T-cell (primary cell): ENCODE measurements around the gene CYB5A. TPM values are rescaled to one million over a fixed set of nuclear protein-coding genes. Genes with fewer than 3 reads are reported as not detected.

Experiments
- ATAC-seq, 4 experiments: fragments of 200-7000 bp in 3 of 4; fragments of 150-1000 bp in 1 of 4; cut with Tn5 transposase; replicated peaks in 1 of 4; 1 replicate in 3 of 4; 2 replicates in 1 of 4; pipeline ENCODE4 v1.10.0; 2021; ENCODE audit warnings: moderate library complexity in 3 of 4, mild to moderate bottlenecking in 2 of 4, moderate number of reproducible peaks in 1 of 4
- CTCF ChIA-PET, 2 donors: fragments of 300-600 bp; sonication (Branson Sonifier 250); formaldehyde crosslinking; loops; one replicate each; lab custom pipeline; 2022; ENCODE audit warnings: antibody characterized with exemption in 2 of 2; lab: Charles Lee
- POLR2A ChIA-PET, 2 donors: fragments of 300-600 bp; sonication (Branson Sonifier 250); formaldehyde crosslinking; loops; one replicate each; lab custom pipeline; 2022; ENCODE audit warnings: antibody characterized with exemption in 2 of 2; lab: Charles Lee
- DNase-seq, 35 experiments: peaks; one replicate each; pipeline versions ENCODE4 v3.0.0 to v3.0.0-alpha.2; 2013 to 2023
- H3K27ac ChIP-seq: one replicate; pipeline ENCODE4 v1.5.1; 2013; ENCODE audit warnings: low read length
- H3K27me3 ChIP-seq, 2 experiments: replicated peaks in 1 of 2; 1 replicate in 1 of 2; 2 replicates in 1 of 2; pipeline versions ENCODE4 v1.6.1 to v1.7.0; 2013; ENCODE audit warnings: low read length in 1 of 2, mixed read lengths in 1 of 2; ENCODE audit not compliant: control insufficient read depth in 2 of 2, insufficient read depth in 2 of 2; ENCODE audit errors: extremely low read depth in 1 of 2
- H3K36me3 ChIP-seq, 2 donors: 1 replicate in 1 of 2; 2 replicates in 1 of 2; pipeline versions ENCODE4 v1.6.1 to v1.7.0; 2013; ENCODE audit warnings: low read length in 1 of 2; ENCODE audit not compliant: control insufficient read depth in 2 of 2, insufficient read depth in 1 of 2; ENCODE audit errors: extremely low read depth in 1 of 2
- H3K4me1 ChIP-seq, 2 experiments: 1 replicate in 1 of 2; 2 replicates in 1 of 2; pipeline versions ENCODE4 v1.6.1 to v1.7.0; 2013; ENCODE audit warnings: low read length in 2 of 2, mixed read lengths in 1 of 2; ENCODE audit not compliant: insufficient read depth in 2 of 2, control insufficient read depth in 1 of 2; ENCODE audit errors: extremely low read depth in 1 of 2
- H3K4me3 ChIP-seq, 2 donors: 1 replicate in 1 of 2; 2 replicates in 1 of 2; pipeline versions ENCODE4 v1.5.1 to v1.7.0; 2013; ENCODE audit warnings: mild to moderate bottlenecking in 2 of 2, low read length in 1 of 2, moderate library complexity in 1 of 2; ENCODE audit not compliant: control insufficient read depth in 1 of 2; ENCODE audit errors: extremely low read depth in 1 of 2
- H3K9me3 ChIP-seq: 2 replicates; pipeline ENCODE4 v1.7.0; 2013
- H3K27ac Mint-ChIP-seq, 2 donors: one replicate each; pipeline ENCODE4 v1.8.0; 2020 to 2021; ENCODE audit warnings: mild to moderate bottlenecking in 2 of 2, mixed read lengths in 2 of 2
- H3K27me3 Mint-ChIP-seq, 2 donors: one replicate each; pipeline ENCODE4 v1.8.0; 2021 to 2022; ENCODE audit warnings: mixed read lengths in 2 of 2
- H3K36me3 Mint-ChIP-seq: one replicate; pipeline ENCODE4 v1.8.0; 2021; ENCODE audit warnings: mixed read lengths
- H3K4me1 Mint-ChIP-seq, 3 donors: one replicate each; pipeline ENCODE4 v1.8.0; 2020 to 2022; ENCODE audit warnings: mixed read lengths in 3 of 3, mild to moderate bottlenecking in 1 of 3
- H3K4me3 Mint-ChIP-seq, 3 donors: one replicate each; pipeline ENCODE4 v1.8.0; 2020 to 2022; ENCODE audit warnings: mild to moderate bottlenecking in 3 of 3, mixed read lengths in 3 of 3, moderate library complexity in 3 of 3
- H3K9me3 Mint-ChIP-seq, 3 donors: one replicate each; pipeline ENCODE4 v1.8.0; 2020 to 2022; ENCODE audit warnings: mixed read lengths in 3 of 3
- WGBS: methylation state at CpG from one replicate; pipeline ENCODE4 v1.1.5; 2013; ENCODE audit warnings: missing lambda C conversion rate; ENCODE audit not compliant: insufficient coverage; 5-methylcytosine and 5-hydroxymethylcytosine counted together
- total RNA-seq, 35 experiments: library from RNA in 6 of 35; stranded (reverse) in 6 of 35; fragments of 120-200 nt in 1 of 35; gene quantifications; one replicate each; pipeline versions ENCODE4 v1.2.1 to v1.2.4 and lab custom pipeline; 2013 to 2026

CYB5A gene
- total RNA-seq, 5 donors from 2014 or later (not counting 1 experiment from before 2014, with no cell fraction given) = 14.4 to 28.8 (median 25.1) TPM

DNA sequence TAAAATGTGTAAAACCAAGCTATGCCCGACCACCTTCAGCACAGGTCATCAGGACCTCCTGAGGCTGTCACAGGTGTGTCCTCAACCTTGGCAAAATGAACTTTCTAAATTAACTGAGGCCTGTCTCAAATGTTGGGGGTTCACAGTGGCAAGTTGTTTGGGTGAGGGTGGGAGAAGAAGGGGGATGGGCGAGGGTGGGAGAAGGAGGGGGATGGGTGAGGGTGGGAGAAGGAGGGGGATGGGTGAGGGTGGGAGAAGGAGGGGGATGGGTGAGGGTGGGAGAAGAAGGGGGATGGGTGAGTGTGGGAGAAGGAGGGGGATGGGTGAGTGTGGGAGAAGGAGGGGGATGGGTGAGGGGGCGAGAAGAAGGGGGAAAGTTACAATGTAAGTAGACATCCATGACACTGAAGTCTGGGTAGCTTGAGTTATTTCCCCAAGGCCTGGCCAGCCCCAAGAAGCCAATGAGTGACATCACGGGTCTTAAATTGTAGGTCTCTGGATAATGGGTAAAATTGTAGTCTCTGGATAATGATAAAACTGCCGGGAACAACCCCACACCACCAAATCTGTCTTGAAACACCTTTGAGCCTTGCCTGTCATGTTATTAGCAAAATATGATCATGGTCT, 87.1 kb downstream of the CYB5A start:
- Mint-ChIP-seq H3K27me3 (peaks cover 0 to 5% of the 10 kb centered on the region in 2 donors), H3K4me1 (no peaks in the 10 kb centered on the region), H3K27ac (no peak overlapping the region), H3K9me3 (no peaks in the 10 kb centered on the region), H3K36me3 (no peaks in the 10 kb centered on the region), H3K4me3 (no peak overlapping the region)
- ATAC-seq (no peak), DNase-seq (peak in 4 of 35 experiments; percentile 5 to 24 (median 12))
- POLR2A ChIA-PET = no interaction called here
- H3K27me3 ChIP-seq = peaks cover 0 to 6% of the 10 kb centered on the region in 2 experiments
- H3K4me3 ChIP-seq = no peak overlapping the region
- no peaks in the 10 kb centered on the region for H3K36me3 ChIP-seq
- no peaks in the 10 kb centered on the region for H3K9me3 ChIP-seq
- 72% methylated on average over 2 of the region's 5 CpGs for WGBS
- CTCF ChIA-PET = interaction anchor here in 1 of 2 donors (1.2 kb wide), 1 partner anchor 138 kb away, joined by 3 read pairs; no protein-coding TSS in a partner anchor
- no peaks in the 10 kb centered on the region for H3K4me1 ChIP-seq
- no peak overlapping the region for H3K27ac ChIP-seq

DNA sequence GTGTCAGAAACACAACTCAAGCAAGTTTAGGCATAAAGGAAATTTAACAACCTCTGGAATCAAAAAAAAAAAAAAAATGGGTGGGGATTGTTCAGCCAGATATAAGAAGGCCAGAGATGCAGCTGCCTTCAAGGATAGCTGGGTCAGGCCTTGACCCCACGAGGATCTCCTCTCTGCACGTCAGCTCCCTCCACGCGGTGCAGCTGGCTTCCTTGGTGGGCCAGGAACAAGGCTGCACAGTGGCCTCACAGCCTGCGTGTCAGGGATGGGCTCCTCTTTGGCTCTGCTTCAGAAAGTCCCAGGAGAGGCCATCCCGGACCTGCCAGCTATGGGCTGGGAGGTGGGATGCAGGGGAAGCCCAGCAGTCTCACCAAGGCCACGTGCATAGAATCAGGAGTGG, 88.0 kb downstream of the CYB5A start:
- no peak overlapping the region for H3K4me3 Mint-ChIP-seq
- no peaks in the 10 kb centered on the region for H3K9me3 Mint-ChIP-seq
- H3K27me3 Mint-ChIP-seq = no peaks in the 10 kb centered on the region
- H3K4me1 ChIP-seq = no peaks in the 10 kb centered on the region
- 79% methylated on average over 7 of the region's 7 CpGs for WGBS
- DNase-seq = no peak
- no peaks in the 10 kb centered on the region for H3K4me1 Mint-ChIP-seq
- no peaks in the 10 kb centered on the region for H3K36me3 ChIP-seq
- POLR2A ChIA-PET = no interaction called here
- H3K9me3 ChIP-seq = no peaks in the 10 kb centered on the region
- CTCF ChIA-PET = interaction anchor here in 1 of 2 donors (1.2 kb wide), 1 partner anchor 138 kb away, joined by 3 read pairs; no protein-coding TSS in a partner anchor
- no peak overlapping the region for H3K27ac Mint-ChIP-seq
- H3K4me3 ChIP-seq = no peak overlapping the region
- H3K27me3 ChIP-seq = peaks cover 0 to 7% of the 10 kb centered on the region in 2 experiments
- no peaks in the 10 kb centered on the region for H3K36me3 Mint-ChIP-seq
- no peak for ATAC-seq
- no peak overlapping the region for H3K27ac ChIP-seq

Other genes with a start within 250 kb of the CYB5A start
- 1 to 10 TPM; 1.3 to 2.3 (median 2.2) TPM for gene FBXO15, start 144.1 kb downstream of the CYB5A start, total RNA-seq
- 10 to 100 TPM; 14.6 to 20.9 (median 18.6) TPM for gene TIMM21, start 143.4 kb downstream of the CYB5A start, total RNA-seq
- gene C18orf63, start 23.9 kb upstream of the CYB5A start, total RNA-seq = not detected
- not detected for gene DIPK1C, start 165.3 kb upstream of the CYB5A start, total RNA-seq
- 100 to 1,000 TPM; 113 to 150 (median 137) TPM for gene CNDP2, start 204.4 kb upstream of the CYB5A start, total RNA-seq
- gene CNDP1, start 242.5 kb upstream of the CYB5A start, total RNA-seq = under 1 TPM in 2 of 5 donors, not detected in 3; 0.16 to 0.76 TPM